Measurements from ENCODE around the gene NDC80. TPM values are rescaled to one million over a fixed set of nuclear protein-coding genes. Genes with fewer than 3 reads are reported as not detected.
"Not testable (repeated sequence)": the region's sequence is repeated elsewhere in the genome, so short reads cannot be mapped to it uniquely, and the experiment has no call there.

Gene NDC80
- total RNA-seq, 1 donor from 2014 or later: 7.7 TPM

DNA sequence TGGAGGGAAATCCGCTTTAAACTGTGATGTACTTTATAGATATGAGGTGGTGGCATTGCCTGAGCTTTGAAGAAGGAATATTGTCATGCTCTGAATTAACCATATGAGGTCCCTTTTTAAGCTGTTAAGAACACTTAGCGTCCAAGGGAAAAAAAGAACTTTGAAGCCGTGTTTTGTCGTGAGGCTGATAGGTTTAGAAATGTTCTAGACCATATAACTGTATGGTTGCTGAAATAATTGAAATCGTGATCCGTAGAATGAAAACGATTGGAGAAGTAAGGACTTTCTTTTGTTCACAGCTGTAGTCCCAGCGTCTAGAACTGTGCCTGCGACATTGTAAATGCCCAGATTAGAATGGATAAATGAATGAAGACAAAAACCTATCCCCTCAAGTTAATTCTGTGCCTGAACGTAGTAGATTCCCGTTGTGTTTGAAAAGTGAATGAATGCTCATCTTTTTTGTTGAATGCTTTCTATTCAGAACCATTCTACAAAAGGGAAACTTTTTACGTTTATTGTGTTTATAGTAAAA is 85.7 kb downstream of the NDC80 start:
- no peaks in the 10 kb centered on the region for H3K36me3 Mint-ChIP-seq (ENCODE audit: unreplicated experiment)
- TF ChIP-seq CTCF (IDR thresholded peaks at IDR 0.05; ENCODE audit: partially characterized antibody, unreplicated experiment): no peak
- peaks cover 10% of the 10 kb centered on the region for H3K27me3 Mint-ChIP-seq (ENCODE audit: unreplicated experiment)
- peak overlapping the region; percentile 12 for H3K27ac Mint-ChIP-seq (ENCODE audit: unreplicated experiment)
- H3K4me3 Mint-ChIP-seq (ENCODE audit: unreplicated experiment): peak overlapping the region; percentile 94
- peaks cover 4% of the 10 kb centered on the region for H3K4me1 Mint-ChIP-seq (ENCODE audit: low read depth, unreplicated experiment)
- peaks cover 4% of the 10 kb centered on the region for H3K9me3 Mint-ChIP-seq (ENCODE audit: unreplicated experiment)
- no peak for DNase-seq

DNA sequence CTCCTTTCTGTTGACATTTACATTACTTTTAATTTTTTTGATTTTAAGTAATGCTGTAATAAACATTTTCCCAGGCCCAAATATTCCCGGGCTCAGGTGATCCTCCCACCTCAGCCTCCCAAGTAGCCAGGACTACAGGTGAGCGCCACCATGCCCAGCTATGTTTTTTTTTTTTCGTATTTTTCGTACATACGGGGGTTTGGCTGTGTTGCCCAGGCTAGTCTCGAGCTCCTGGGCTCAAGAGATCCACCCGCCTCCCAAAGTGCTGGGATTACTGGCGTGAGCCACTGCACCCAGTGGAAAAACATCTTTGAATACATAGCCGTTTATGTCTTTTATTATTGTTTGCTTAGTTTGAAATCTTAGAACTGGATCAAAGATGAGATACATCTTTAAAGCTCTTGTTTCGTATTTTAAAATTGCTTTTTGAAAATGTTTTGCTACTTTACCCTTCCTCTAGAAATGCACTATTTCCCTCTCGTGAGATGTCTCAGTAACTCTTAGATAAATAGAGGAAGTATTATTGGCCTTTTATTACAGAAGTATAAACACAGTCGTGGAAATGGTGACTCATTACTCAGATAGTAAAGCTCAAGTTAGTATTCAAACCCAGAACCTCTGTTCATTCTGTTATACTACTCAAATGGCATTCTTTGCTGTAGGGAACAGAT is 86.6 kb downstream of the NDC80 start:
- Mint-ChIP-seq H3K27me3 (ENCODE audit: unreplicated experiment) (peaks cover 9% of the 10 kb centered on the region), H3K4me3 (ENCODE audit: unreplicated experiment) (peak overlapping the region; percentile 64), H3K4me1 (ENCODE audit: low read depth, unreplicated experiment) (peaks cover 4% of the 10 kb centered on the region), H3K9me3 (ENCODE audit: unreplicated experiment) (peaks cover 4% of the 10 kb centered on the region), H3K36me3 (ENCODE audit: unreplicated experiment) (no peaks in the 10 kb centered on the region), H3K27ac (ENCODE audit: unreplicated experiment) (no peak overlapping the region)
- no peak for DNase-seq
- TF ChIP-seq CTCF (IDR thresholded peaks at IDR 0.05; ENCODE audit: partially characterized antibody, unreplicated experiment): no peak

GRCh38 chr18:2660849-2661248 is 89.5 kb downstream of the NDC80 start:
- H3K27ac Mint-ChIP-seq (ENCODE audit: unreplicated experiment): not testable (repeated sequence)

GRCh38 chr18:2662288-2662687 is 90.9 kb downstream of the NDC80 start:
- not testable (repeated sequence) for DNase-seq; H3K9me3 Mint-ChIP-seq (ENCODE audit: unreplicated experiment); H3K36me3 Mint-ChIP-seq (ENCODE audit: unreplicated experiment); H3K27me3 Mint-ChIP-seq (ENCODE audit: unreplicated experiment); H3K4me1 Mint-ChIP-seq (ENCODE audit: low read depth, unreplicated experiment); H3K4me3 Mint-ChIP-seq (ENCODE audit: unreplicated experiment); H3K27ac Mint-ChIP-seq (ENCODE audit: unreplicated experiment)

More at GRCh38 chr18:2660849-2661248, 89.5 kb downstream of the NDC80 start:
- not testable (repeated sequence) for H3K4me1 Mint-ChIP-seq (ENCODE audit: low read depth, unreplicated experiment); H3K27me3 Mint-ChIP-seq (ENCODE audit: unreplicated experiment); H3K36me3 Mint-ChIP-seq (ENCODE audit: unreplicated experiment); DNase-seq; H3K4me3 Mint-ChIP-seq (ENCODE audit: unreplicated experiment); H3K9me3 Mint-ChIP-seq (ENCODE audit: unreplicated experiment)

- TF ChIP-seq CTCF (IDR thresholded peaks at IDR 0.05; ENCODE audit: partially characterized antibody, unreplicated experiment): no peak
- Mint-ChIP-seq H3K27me3 (ENCODE audit: unreplicated experiment) (no peaks in the 10 kb centered on the region), H3K36me3 (ENCODE audit: unreplicated experiment) (no peaks in the 10 kb centered on the region), H3K4me1 (ENCODE audit: low read depth, unreplicated experiment) (no peaks in the 10 kb centered on the region), H3K27ac (ENCODE audit: unreplicated experiment) (no peak overlapping the region), H3K9me3 (ENCODE audit: unreplicated experiment) (no peaks in the 10 kb centered on the region), H3K4me3 (ENCODE audit: unreplicated experiment) (no peak overlapping the region)
- DNase-seq: no peak
These were observed 91.6 kb downstream of the NDC80 start for GRCh38 chr18:2662990-2663389.

Other genes starting within 250 kb of the NDC80 start
- gene METTL4, start 52 bp upstream of the NDC80 start, total RNA-seq (ENCODE audit: unreplicated experiment): 15.4 TPM
- gene SMCHD1, start 84.2 kb downstream of the NDC80 start, total RNA-seq (ENCODE audit: unreplicated experiment): 34.4 TPM